Right lobe of liver (tissue), 6 donors: ENCODE measurements around the gene DUOX2. TPM values are rescaled to one million over a fixed set of nuclear protein-coding genes. Genes with fewer than 3 reads are reported as not detected.
A peak's percentile ranks its signal among the peaks of the same experiment; 100 is the strongest.

Experiments
- ATAC-seq, 4 donors: fragments of 200-7000 bp; cut with Tn5 transposase; one replicate each; pipeline ENCODE4 v1.9.1; 2020; ENCODE audit warnings: mild to moderate bottlenecking in 4 of 4, moderate library complexity in 4 of 4
- DNase-seq, 3 donors: peaks; one replicate each; pipeline ENCODE4 v3.0.0-alpha.2; 2020
- H3K27ac ChIP-seq, 3 donors: fragments of 200-600 bp; one replicate each; pipeline ENCODE4 v1.8.0; 2022
- H3K27me3 ChIP-seq, 2 donors: fragments of 200-600 bp; one replicate each; pipeline ENCODE4 v1.8.0; 2022
- H3K36me3 ChIP-seq, 4 donors: fragments of 200-600 bp; sonication (generic) in 1 of 4; one replicate each; pipeline versions ENCODE4 v1.5.1 to v1.8.0; 2017 to 2022; ENCODE audit warnings: control low read depth in 1 of 4
- H3K4me1 ChIP-seq, 4 donors: fragments of 200-600 bp; sonication (generic) in 1 of 4; one replicate each; pipeline versions ENCODE4 v1.5.1 to v1.8.0; 2017 to 2022; ENCODE audit warnings: control low read depth in 1 of 4
- H3K4me3 ChIP-seq, 3 donors: fragments of 200-600 bp; one replicate each; pipeline ENCODE4 v1.8.0; 2022
- H3K9me3 ChIP-seq, 4 donors: fragments of 200-600 bp; sonication (generic) in 1 of 4; one replicate each; pipeline versions ENCODE4 v1.5.1 to v1.8.0; 2017 to 2022; ENCODE audit warnings: control low read depth in 1 of 4
- POLR2A ChIP-seq: fragments of 450-650 bp; IDR thresholded peaks from one replicate; pipeline ENCODE4 v1.6.1; 2017; ENCODE audit warnings: antibody characterized with exemption, mild to moderate bottlenecking
- WGBS: methylation state at CpG from one replicate; pipeline ENCODE4 v1.1.6; 2018; ENCODE audit warnings: low coverage, low lambda C conversion rate; ENCODE audit not compliant: insufficient coverage; ENCODE audit errors: missing lambda C conversion rate; 5-methylcytosine and 5-hydroxymethylcytosine counted together
- intact Hi-C, 2 donors: fragments of 100-400 bp; cut with DNase I; formaldehyde crosslinking; loops; one replicate each; pipeline versions ENCODE4 v1.11.2 to v1.14.1; 2022
- total RNA-seq, 6 experiments: library from RNA; depleted of rRNA in 2 of 6; stranded (reverse); fragments of >200 nt in 2 of 6; fragmentation: NEBNext Ultra II Directional in 3 of 6; extraction: Animal tissue kit (Norgen Biotek cat#: 25700) in 3 of 6; gene quantifications; one replicate each; pipeline versions ENCODE4 v1.1.0 to v1.2.4, GENCODE V29; 2016 to 2023
- TF ChIP-seq, protein P1 (sequence below), 4 donors: fragments of 200-600 bp in 3 of 4; fragments of 450-650 bp in 1 of 4; IDR thresholded peaks; one replicate each; pipeline versions ENCODE4 v1.5.1 to v1.8.0; 2016 to 2022; ENCODE audit warnings: antibody characterized with exemption in 4 of 4, mild to moderate bottlenecking in 2 of 4
- donor health status: DM: no; HTN: yes; CAD: no.
- donor health status: DM: no; HTN: no; CAD: no.
- donor health status: DM: no; HTN: no; CAD: no.
- donor health status: DM: no; HTN: yes; CAD: no.
- donor health status: DM: no; HTN: yes; CAD: no.

The DUOX2 gene
- total RNA-seq, 6 experiments from 2014 or later: 0.02 to 0.93 (median 0.25) TPM; not detected in 1

DNA sequence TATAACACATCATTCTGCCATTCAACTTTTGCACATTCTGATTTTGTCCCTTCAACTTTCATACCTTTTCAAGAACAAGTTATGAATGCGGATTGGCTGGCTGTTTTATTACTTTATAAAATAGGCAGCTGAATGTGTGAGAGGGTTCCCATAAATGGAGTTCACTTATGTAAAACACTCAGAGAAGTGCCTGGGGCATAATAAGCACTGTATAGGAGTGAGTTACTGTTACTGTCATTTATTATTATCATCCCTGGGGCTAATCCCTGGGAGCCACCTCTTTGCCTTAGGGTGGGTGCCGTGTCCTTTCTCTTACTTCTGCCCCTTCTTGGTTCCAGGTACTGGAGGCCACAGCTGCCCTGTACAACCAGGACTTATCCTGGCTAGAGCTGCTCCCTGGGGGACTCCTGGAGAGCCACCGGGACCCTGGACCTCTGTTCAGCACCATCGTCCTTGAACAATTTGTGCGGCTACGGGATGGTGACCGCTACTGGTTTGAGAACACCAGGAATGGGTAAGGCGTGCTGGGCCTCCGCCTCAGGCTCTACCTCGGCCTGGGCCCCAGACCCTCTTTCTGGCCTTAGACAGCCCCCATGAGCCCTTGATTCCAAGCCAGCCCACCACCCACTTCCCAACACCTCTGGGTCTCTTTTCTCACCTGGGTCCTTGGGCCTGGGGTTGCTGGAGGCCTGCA is 26.7 kb upstream of the DUOX2 start:
- no peak for TF ChIP-seq POLR2A
- TF ChIP-seq, protein P1, sequence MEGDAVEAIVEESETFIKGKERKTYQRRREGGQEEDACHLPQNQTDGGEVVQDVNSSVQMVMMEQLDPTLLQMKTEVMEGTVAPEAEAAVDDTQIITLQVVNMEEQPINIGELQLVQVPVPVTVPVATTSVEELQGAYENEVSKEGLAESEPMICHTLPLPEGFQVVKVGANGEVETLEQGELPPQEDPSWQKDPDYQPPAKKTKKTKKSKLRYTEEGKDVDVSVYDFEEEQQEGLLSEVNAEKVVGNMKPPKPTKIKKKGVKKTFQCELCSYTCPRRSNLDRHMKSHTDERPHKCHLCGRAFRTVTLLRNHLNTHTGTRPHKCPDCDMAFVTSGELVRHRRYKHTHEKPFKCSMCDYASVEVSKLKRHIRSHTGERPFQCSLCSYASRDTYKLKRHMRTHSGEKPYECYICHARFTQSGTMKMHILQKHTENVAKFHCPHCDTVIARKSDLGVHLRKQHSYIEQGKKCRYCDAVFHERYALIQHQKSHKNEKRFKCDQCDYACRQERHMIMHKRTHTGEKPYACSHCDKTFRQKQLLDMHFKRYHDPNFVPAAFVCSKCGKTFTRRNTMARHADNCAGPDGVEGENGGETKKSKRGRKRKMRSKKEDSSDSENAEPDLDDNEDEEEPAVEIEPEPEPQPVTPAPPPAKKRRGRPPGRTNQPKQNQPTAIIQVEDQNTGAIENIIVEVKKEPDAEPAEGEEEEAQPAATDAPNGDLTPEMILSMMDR (IDR thresholded peaks at IDR 0.05): no peak
- no peaks in the 10 kb centered on the region for H3K9me3 ChIP-seq
- no peaks in the 10 kb centered on the region for H3K27me3 ChIP-seq
- intact Hi-C loops: no loop called here
- no peak overlapping the region for H3K27ac ChIP-seq
- ATAC-seq (no peak), DNase-seq (no peak)
- no peaks in the 10 kb centered on the region for H3K4me1 ChIP-seq
- no peak overlapping the region for H3K4me3 ChIP-seq
- 100% methylated on average over 1 of the region's 10 CpGs for WGBS
- no peaks in the 10 kb centered on the region for H3K36me3 ChIP-seq

DNA sequence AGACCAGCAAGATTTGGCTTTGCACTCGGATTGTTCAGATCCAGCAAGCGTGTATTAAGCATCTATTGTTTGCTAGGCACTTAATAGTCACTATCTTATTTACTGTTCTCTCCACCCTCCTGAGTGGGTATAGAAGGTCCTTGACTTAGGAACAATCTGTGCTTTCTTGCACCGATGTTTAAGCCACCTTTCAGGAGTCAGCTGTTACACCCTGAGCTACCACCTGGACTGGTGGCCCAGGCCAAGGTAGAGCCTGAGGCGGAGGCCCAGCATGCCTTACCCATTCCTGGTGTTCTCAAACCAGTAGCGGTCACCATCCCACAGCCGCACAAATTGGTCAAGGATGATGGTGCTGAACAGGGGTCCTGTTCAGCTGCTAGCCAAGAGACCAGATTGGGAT is 25.8 kb upstream of the DUOX2 start:
- intact Hi-C loops: no loop called here
- peaks cover 0 to 3% of the 10 kb centered on the region in 2 donors for H3K27me3 ChIP-seq
- H3K9me3 ChIP-seq: no peaks in the 10 kb centered on the region
- no peak for ATAC-seq
- no peak overlapping the region for H3K4me3 ChIP-seq
- no CpG with 5 or more reads among the region's 6 CpGs for WGBS
- H3K27ac ChIP-seq: no peak overlapping the region
- no peak for DNase-seq
- peaks cover 0 to 7% (median 0%) of the 10 kb centered on the region in 4 donors for H3K4me1 ChIP-seq
- no peaks in the 10 kb centered on the region for H3K36me3 ChIP-seq
- TF ChIP-seq, protein P1 (IDR thresholded peaks at IDR 0.05): no peak

DNA sequence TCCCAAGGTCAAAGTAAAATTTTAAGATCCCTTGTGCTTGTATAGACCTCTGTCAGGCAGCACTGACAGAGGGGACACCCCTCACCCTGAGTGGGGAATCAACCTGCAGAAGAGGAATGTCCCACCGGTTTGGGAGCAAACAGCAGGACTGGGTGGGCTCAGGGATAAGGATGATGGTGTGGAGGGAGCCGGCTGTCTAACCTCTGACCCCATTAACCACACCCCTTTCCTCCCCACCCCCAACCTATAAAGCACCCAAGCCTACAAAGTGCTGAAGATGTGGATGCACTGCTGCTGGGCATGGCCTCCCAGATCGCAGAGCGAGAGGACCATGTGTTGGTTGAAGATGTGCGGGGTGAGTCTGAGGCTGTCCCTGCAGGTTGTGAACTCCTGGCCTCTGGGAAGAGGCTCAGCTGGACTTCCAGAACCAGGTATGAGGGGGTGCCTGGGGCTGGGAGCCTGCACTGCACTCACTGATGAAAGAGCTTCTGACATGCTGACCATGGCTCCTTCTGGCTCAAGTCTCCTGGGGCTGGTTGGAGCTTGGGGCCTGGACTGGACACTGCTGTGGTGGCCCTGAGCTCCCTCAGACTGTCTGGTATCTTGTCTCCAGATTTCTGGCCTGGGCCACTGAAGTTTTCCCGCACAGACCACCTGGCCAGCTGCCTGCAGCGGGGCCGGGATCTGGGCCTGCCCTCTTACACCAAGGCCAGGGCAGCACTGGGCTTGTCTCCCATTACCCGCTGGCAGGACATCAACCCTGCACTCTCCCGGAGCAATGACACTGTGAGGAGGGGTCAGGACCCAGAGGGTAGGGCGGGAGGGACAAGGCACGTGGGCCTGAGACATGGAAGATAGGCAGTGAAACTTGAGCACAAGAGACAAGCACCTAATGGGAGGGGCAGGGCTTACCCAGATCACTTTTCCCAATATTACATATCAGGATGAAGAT is 25.1 kb upstream of the DUOX2 start:
- peak in 1 of 3 donors; percentile 76 for DNase-seq
- no peak overlapping the region for H3K4me3 ChIP-seq
- peak; percentile 40 to 58 (median 54) for ATAC-seq
- no peaks in the 10 kb centered on the region for H3K36me3 ChIP-seq
- intact Hi-C loops: no loop called here
- H3K4me1 ChIP-seq: peaks cover 0 to 7% (median 0%) of the 10 kb centered on the region in 4 donors
- peaks cover 0 to 3% of the 10 kb centered on the region in 2 donors for H3K27me3 ChIP-seq
- no peak overlapping the region for H3K27ac ChIP-seq
- 58% methylated on average over 9 of the region's 12 CpGs for WGBS
- H3K9me3 ChIP-seq: no peaks in the 10 kb centered on the region
- TF ChIP-seq, protein P1 (IDR thresholded peaks at IDR 0.05): no peak
- TF ChIP-seq POLR2A: no peak

DNA sequence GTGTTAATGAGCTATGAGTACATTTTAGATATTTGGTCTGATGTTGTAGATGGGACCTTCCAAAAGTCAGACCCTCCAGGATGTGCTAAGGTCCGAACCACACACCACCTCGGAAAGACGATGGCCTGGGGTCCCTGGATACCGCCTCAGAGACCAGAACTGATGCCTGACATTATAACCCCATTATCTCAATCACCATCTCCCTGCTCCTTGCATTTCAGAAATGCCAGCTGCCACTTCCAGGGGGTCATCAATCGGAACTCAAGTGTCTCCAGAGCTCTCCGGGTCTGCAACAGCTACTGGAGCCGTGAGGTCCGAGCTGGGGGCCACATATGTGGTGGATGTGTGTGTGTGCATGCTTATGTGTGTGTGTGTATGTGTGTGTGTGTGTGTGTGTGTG is 23.7 kb upstream of the DUOX2 start:
- no peaks in the 10 kb centered on the region for H3K9me3 ChIP-seq
- intact Hi-C loops: no loop called here
- H3K36me3 ChIP-seq: no peaks in the 10 kb centered on the region
- ATAC-seq (no peak), DNase-seq (no peak)
- WGBS: 60% methylated on average over 6 of the region's 8 CpGs
- no peak overlapping the region for H3K27ac ChIP-seq
- peaks cover 0 to 7% (median 0%) of the 10 kb centered on the region in 4 donors for H3K4me1 ChIP-seq
- no peak overlapping the region for H3K4me3 ChIP-seq
- TF ChIP-seq POLR2A: no peak
- TF ChIP-seq, protein P1 (IDR thresholded peaks at IDR 0.05): no peak
- peaks cover 0 to 3% of the 10 kb centered on the region in 2 donors for H3K27me3 ChIP-seq
